HG03469 (cell line): ENCODE data around the gene KCP.

ENCODE experiments used
- ATAC-seq: cut with Tn5 transposase; IDR thresholded peaks from one replicate; pipeline ENCODE4 v1.9.1; 2021; ENCODE audit warnings: mild to moderate bottlenecking, moderate library complexity, moderate number of reproducible peaks; ENCODE audit not compliant: unreplicated experiment

The KCP gene

GRCh38 chr7:128876586-128876977 is 33.9 kb downstream of the KCP start:
- ATAC-seq: no peak

- no peak for ATAC-seq
Observed at GRCh38 chr7:128876127-128876526, 34.4 kb downstream of the KCP start.

GRCh38 chr7:128875523-128875948 is 35.0 kb downstream of the KCP start:
- ATAC-seq: no peak

- no peak for ATAC-seq
Observed at GRCh38 chr7:128874140-128875031, 36.1 kb downstream of the KCP start.

GRCh38 chr7:128873234-128873633 is 37.3 kb downstream of the KCP start:
- ATAC-seq: no peak

GRCh38 chr7:128872394-128872824 is 38.1 kb downstream of the KCP start:
- ATAC-seq: no peak

DNA sequence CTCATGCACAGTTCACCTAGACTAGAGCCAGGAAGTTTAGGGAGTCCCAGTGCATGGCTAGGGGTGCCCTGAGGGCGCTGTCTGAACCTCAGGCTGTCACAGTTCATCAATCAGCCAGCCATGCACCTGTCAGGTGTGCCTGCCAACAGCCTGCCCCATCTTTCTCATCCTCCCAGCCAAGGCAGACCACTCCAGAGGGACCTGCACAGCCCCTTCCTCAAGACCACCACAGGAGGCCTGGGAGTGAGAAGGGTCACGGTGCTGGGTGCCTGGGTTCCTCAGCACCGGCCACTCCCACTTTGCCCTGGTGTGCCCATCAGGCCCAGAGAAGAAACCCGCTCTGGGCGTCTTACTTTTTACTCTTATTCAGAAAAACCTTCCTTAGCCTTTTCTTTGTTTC is 39.5 kb downstream of the KCP start:
- no peak for ATAC-seq

- no peak for ATAC-seq
Observed at GRCh38 chr7:128869944-128870285, 40.6 kb downstream of the KCP start.

DNA sequence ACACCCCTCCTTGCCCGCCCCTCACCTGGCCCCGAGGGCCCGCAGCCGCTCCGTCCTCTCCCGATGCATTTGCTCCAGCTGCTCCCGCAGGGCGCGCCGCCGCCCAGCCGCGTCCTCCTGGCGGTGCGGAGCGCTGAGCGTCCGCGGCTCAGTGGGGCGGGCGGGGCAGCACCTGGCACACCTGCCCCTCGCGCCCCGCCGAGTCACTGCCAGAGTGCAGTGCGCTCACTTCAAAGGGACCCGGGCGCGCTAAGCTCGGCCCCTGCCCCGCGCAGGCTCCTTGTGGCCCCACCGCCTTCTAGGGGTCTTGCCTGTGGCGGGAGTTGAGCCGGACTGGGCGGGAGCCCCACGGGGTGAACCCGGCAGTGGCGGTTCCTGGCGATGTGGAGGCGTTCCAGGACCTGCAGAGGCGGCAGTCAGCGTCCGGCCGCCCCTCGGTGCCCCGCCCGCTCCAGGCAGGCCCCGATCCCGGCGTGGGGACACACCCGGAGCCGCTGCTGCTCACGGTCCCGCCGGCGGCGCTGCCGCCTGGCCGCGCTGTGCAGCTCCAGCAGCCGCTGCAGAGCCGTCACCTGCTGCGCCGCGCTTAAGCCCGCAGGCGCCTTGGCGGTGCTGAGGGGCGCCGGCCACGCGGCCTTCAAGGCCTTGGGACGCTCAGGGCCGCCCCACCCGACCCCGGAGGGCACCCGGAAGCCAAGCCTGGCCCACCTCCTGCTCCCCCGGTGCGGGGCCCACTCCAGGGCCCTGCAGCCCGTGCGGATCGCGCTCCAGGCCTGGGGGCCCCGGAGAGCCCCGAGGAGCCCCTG is 41.2 kb downstream of the KCP start:
- peak; percentile 35 for ATAC-seq

GRCh38 chr7:128868624-128869137 is 41.8 kb downstream of the KCP start:
- ATAC-seq: no peak

- ATAC-seq: no peak
Observed at GRCh38 chr7:128867842-128868623, 42.5 kb downstream of the KCP start.

- ATAC-seq: no peak
Observed at GRCh38 chr7:128867241-128867640, 43.3 kb downstream of the KCP start.

GRCh38 chr7:128865996-128866877 is 44.3 kb downstream of the KCP start:
- no peak for ATAC-seq

DNA sequence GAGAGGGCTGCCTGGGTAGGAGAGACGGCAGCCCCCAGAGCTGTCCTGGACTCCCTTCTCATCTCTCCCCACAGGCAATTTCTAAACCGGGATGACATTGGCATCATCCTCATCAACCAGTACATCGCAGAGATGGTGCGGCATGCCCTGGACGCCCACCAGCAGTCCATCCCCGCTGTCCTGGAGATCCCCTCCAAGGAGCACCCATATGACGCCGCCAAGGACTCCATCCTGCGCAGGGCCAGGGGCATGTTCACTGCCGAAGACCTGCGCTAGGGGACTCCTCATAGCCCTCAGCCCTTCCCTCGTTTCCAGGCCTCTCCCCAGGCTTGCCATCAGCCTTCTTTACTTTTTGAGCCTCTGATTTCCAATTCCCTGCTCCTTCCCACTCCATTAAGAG is 45.2 kb downstream of the KCP start:
- ATAC-seq: no peak

GRCh38 chr7:128863433-128863989 is 47.0 kb downstream of the KCP start:
- peak; percentile 17 for ATAC-seq

GRCh38 chr7:128862571-128863432 is 47.7 kb downstream of the KCP start, which contains the start of gene ATP6V1F:
Gene ATP6V1F (plus strand): TSS chr7:128862856. CDS start chr7:128862905, 49 bp downstream.
- ATAC-seq: peak; percentile 66

DNA sequence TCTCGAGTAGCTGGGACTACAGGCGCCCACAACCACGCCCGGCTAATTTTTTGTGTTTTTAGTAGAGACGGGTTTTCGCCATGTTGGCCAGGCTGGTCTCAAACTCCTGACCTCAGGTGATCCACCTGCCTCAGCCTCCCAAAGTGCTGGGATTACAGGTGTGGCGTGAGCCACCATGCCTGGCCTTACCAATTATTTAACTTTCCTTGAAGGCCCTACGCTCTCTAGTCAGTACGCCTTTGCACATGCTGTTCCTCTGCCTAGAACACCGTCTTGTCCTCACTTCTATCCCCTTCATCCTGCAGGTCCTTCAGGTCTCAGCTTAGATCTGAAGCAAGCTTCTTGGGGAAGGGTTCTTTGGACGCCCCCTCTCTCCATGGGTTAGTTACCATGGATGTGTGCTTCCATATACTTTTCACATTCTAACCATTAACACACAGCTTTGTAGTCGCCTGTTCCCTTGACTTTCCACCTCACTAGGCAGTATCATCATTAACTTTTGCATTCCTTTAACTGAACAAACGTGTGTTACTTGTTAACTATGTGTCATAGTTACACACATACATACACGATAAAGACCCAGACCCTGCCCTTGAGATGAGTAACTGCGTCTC is 48.4 kb downstream of the KCP start:
- ATAC-seq: no peak
